Activated CD8-positive, alpha-beta memory T cell treated with anti-CD3 and anti-CD28 coated beads, Interleukin-2, amount 50 U/mL, for 1 hour (primary cell): ENCODE measurements around the gene GSC2.

Experiments used
- DNase-seq: peaks from one replicate; pipeline ENCODE4 v3.0.0-alpha.2; 2020; ENCODE audit errors: extremely low read depth

GSC2 gene

GRCh38 chr22:19149991-19150390 is at the start of gene GSC2:
Gene GSC2 (minus strand): TSS chr22:19150292. CDS start chr22:19150283, 9 bp downstream.
- no peak for DNase-seq

GRCh38 chr22:19199479-19199878 is 49.4 kb upstream of the GSC2 start:
- no peak for DNase-seq

GRCh38 chr22:19197997-19198865 is 48.1 kb upstream of the GSC2 start:
- no peak for DNase-seq

GRCh38 chr22:19196841-19197612 is 46.9 kb upstream of the GSC2 start:
- DNase-seq: no peak

GRCh38 chr22:19195796-19196731 is 46.0 kb upstream of the GSC2 start:
- DNase-seq: no peak

- no peak for DNase-seq
Observed at GRCh38 chr22:19194766-19195536, 44.9 kb upstream of the GSC2 start.

GRCh38 chr22:19193879-19194278 is 43.8 kb upstream of the GSC2 start:
- DNase-seq: no peak

GRCh38 chr22:19187716-19188563 is 37.8 kb upstream of the GSC2 start:
- no peak for DNase-seq

- DNase-seq: no peak
Observed at GRCh38 chr22:19184276-19184997, 34.3 kb upstream of the GSC2 start.

GRCh38 chr22:19183216-19183615 is 33.1 kb upstream of the GSC2 start:
- no peak for DNase-seq

GRCh38 chr22:19182472-19183157 is 32.5 kb upstream of the GSC2 start:
- DNase-seq: no peak

GRCh38 chr22:19181786-19182471 is 31.8 kb upstream of the GSC2 start:
- no peak for DNase-seq

- DNase-seq: no peak
Observed at GRCh38 chr22:19180740-19181410, 30.8 kb upstream of the GSC2 start.

GRCh38 chr22:19180234-19180633 is 30.1 kb upstream of the GSC2 start:
- DNase-seq: no peak

- no peak for DNase-seq
Observed at GRCh38 chr22:19179497-19180048, 29.5 kb upstream of the GSC2 start.

- no peak for DNase-seq
Observed at GRCh38 chr22:19178657-19179496, 28.8 kb upstream of the GSC2 start, which contains the start of gene SLC25A1. Gene SLC25A1 (minus strand): TSS chr22:19178736. CDS start chr22:19178673, 63 bp downstream.
